IMR-90 (cell line): ENCODE results near the gene SEMA4A.

ENCODE experiments used
- BHLHE40 ChIP-seq: fragments of 150-350 bp; IDR thresholded peaks from 2 replicates; pipeline ENCODE4 v1.6.1; 2016; ENCODE audit warnings: mild to moderate bottlenecking, low read depth, low read length
- CHD1 ChIP-seq: IDR thresholded peaks from 2 replicates; pipeline ENCODE4 v1.6.1; 2012; ENCODE audit warnings: low read depth, low read length, improper control_type of control experiment
- CTCF ChIP-seq: conservative IDR thresholded peaks from 2 replicates; pipeline ENCODE4 v1.5.1; 2012; ENCODE audit warnings: mild to moderate bottlenecking, low read depth, low read length, improper control_type of control experiment
- POLR2A ChIP-seq: IDR thresholded peaks from 2 replicates; pipeline ENCODE4 v1.6.1; 2012; ENCODE audit warnings: mild to moderate bottlenecking, low read depth, low read length
- SMC3 ChIP-seq: fragments of 150-350 bp; IDR thresholded peaks from 2 replicates; pipeline ENCODE4 v1.6.1; 2016; ENCODE audit warnings: low read depth, mild to moderate bottlenecking, antibody characterized with exemption, low read length, moderate library complexity
- USF2 ChIP-seq: fragments of 150-350 bp; IDR thresholded peaks from 2 replicates; pipeline ENCODE4 v1.6.1; 2017; ENCODE audit warnings: mild to moderate bottlenecking, antibody characterized with exemption, low read length, low read depth

GRCh38 chr1:156196445-156196844 is 43.1 kb downstream of the SEMA4A start:
- TF ChIP-seq CTCF (no peak), POLR2A (no peak), BHLHE40 (no peak), CHD1 (no peak), SMC3 (no peak), USF2 (no peak)
